OCI-LY3 (cell line): Measurements from ENCODE around the gene APOL3.
"Not testable (repeated sequence)": the region's sequence is repeated elsewhere in the genome, so short reads cannot be mapped to it uniquely, and the experiment has no call there.

Experiments
- CTCF ChIP-seq: fragments of 200-600, 300-600 bp; sonication (generic); IDR thresholded peaks from 2 replicates; pipeline ENCODE4 v1.5.1; 2014; ENCODE audit warnings: antibody characterized with exemption, low read length, low read depth
- EZH2phosphoT487 ChIP-seq: fragments of 200-600 bp; shearing (Covaris generic); IDR thresholded peaks from 2 replicates; pipeline ENCODE4 v1.6.1; 2018; ENCODE audit warnings: antibody characterized with exemption, mixed run types, low read depth

DNA sequence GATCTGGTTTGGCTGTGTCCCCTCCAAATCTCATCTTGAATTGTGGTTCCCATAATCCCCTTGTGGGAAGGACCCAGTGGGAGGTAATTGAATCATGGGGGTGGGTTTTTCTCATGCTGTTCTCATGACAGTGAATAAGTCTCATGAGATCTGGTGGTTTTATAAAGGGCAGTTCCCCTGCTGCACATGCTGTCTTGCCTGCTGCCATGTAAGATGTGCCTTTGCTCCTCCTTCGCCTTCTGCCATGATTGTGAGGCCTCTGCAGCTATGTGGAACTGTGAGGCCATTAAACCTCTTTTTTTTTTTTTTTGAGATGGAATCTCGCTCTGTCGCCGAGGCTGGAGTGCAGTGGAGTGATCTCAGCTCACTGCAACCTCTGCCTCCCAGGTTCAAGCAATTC lies 59.6 kb downstream of the APOL3 start:
- not testable (repeated sequence) for TF ChIP-seq CTCF, EZH2phosphoT487
